Panc1 (cell line): ENCODE results near the gene CRIM1.

Experiments
- TF ChIP-seq, protein P1 (sequence below): fragments of 450-650 bp; IDR thresholded peaks from 2 replicates; pipeline ENCODE4 v1.5.1; 2017; ENCODE audit warnings: mild to moderate bottlenecking
- TF ChIP-seq, protein P2 (sequence below), 2 experiments: IDR thresholded peaks; 2 replicates each; pipeline ENCODE4 v1.6.1; 2011 to 2012; ENCODE audit warnings: low read depth in 2 of 2, control low read depth in 1 of 2, low read length in 1 of 2, mild to moderate bottlenecking in 1 of 2, moderate library complexity in 1 of 2; ENCODE audit not compliant: insufficient read depth in 1 of 2

DNA sequence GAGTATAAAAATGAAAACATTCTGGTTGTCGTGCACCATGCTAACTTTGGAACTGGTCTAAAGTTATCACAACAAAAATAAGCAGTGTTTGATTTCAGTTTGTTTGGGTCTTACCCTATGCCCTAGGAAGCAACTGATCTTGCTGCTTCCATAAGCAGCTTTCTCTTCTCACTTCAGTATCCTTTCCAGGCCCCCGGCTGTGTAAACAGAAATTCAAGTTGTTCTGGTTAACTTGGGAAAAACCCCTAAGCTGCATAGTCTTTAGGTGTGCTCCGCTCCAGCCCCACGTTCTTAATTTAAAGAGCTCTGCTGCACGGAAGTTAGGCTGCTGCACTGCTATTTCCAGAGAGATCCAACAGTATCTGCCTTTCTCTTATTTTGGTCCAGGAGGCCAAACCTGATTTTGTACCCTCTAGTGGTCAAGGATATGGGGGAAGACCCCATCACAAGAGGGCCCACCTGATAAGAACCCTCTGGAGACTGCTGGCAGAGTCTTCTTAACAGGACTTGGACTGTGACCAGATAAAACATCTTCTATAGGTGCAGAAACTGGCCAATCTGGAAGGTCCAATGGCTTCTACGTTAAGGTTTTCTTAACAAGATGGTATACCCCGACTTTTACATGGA lies 173.3 kb downstream of the CRIM1 start:
- TF ChIP-seq, protein P1, sequence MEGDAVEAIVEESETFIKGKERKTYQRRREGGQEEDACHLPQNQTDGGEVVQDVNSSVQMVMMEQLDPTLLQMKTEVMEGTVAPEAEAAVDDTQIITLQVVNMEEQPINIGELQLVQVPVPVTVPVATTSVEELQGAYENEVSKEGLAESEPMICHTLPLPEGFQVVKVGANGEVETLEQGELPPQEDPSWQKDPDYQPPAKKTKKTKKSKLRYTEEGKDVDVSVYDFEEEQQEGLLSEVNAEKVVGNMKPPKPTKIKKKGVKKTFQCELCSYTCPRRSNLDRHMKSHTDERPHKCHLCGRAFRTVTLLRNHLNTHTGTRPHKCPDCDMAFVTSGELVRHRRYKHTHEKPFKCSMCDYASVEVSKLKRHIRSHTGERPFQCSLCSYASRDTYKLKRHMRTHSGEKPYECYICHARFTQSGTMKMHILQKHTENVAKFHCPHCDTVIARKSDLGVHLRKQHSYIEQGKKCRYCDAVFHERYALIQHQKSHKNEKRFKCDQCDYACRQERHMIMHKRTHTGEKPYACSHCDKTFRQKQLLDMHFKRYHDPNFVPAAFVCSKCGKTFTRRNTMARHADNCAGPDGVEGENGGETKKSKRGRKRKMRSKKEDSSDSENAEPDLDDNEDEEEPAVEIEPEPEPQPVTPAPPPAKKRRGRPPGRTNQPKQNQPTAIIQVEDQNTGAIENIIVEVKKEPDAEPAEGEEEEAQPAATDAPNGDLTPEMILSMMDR, result no peak; the same call in 1 of the 2 replicates
- TF ChIP-seq, protein P2, sequence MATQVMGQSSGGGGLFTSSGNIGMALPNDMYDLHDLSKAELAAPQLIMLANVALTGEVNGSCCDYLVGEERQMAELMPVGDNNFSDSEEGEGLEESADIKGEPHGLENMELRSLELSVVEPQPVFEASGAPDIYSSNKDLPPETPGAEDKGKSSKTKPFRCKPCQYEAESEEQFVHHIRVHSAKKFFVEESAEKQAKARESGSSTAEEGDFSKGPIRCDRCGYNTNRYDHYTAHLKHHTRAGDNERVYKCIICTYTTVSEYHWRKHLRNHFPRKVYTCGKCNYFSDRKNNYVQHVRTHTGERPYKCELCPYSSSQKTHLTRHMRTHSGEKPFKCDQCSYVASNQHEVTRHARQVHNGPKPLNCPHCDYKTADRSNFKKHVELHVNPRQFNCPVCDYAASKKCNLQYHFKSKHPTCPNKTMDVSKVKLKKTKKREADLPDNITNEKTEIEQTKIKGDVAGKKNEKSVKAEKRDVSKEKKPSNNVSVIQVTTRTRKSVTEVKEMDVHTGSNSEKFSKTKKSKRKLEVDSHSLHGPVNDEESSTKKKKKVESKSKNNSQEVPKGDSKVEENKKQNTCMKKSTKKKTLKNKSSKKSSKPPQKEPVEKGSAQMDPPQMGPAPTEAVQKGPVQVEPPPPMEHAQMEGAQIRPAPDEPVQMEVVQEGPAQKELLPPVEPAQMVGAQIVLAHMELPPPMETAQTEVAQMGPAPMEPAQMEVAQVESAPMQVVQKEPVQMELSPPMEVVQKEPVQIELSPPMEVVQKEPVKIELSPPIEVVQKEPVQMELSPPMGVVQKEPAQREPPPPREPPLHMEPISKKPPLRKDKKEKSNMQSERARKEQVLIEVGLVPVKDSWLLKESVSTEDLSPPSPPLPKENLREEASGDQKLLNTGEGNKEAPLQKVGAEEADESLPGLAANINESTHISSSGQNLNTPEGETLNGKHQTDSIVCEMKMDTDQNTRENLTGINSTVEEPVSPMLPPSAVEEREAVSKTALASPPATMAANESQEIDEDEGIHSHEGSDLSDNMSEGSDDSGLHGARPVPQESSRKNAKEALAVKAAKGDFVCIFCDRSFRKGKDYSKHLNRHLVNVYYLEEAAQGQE (IDR thresholded peaks at IDR 0.05; ENCODE audit: insufficient read depth in 1 of 2, low read depth in 2 of 2, low read length in 1 of 2), result no peak
